SK-N-MC (cell line): ENCODE results near the gene LEUTX.

Source experiments
- EZH2 ChIP-seq: fragments of 200-600 bp; sonication (generic); IDR thresholded peaks from one replicate; pipeline ENCODE4 v1.6.1; 2017; ENCODE audit warnings: antibody characterized with exemption
- FOXP2 ChIP-seq: optimal IDR thresholded peaks from 2 replicates; pipeline ENCODE3; 2011; ENCODE audit warnings: mild to moderate bottlenecking, moderate library complexity; ENCODE audit not compliant: insufficient read depth; ENCODE audit errors: extremely low read length, control extremely low read depth
- POLR2AphosphoS5 ChIP-seq: IDR thresholded peaks from 2 replicates; pipeline ENCODE4 v1.6.1; 2012; ENCODE audit warnings: mild to moderate bottlenecking, low read depth, low read length, borderline replicate concordance

GRCh38 chr19:39736088-39736487, 42.6 kb upstream of the LEUTX start:
- no peak for TF ChIP-seq POLR2AphosphoS5
- TF ChIP-seq EZH2, result no peak
- no peak for TF ChIP-seq FOXP2
